Measurements from ENCODE around the gene DHX15.

The DHX15 gene

GRCh38 chr4:24622146-24622834 lies 37.9 kb upstream of the DHX15 start:
- Histone ChIP-seq H3K4me2 (ENCODE audit: low read length) (no peak overlapping the region), H3K4ac (ENCODE audit: low read depth, low read length) (no peak overlapping the region), H3K4me3 (ENCODE audit: low read length) (no peak overlapping the region), H4K5ac (ENCODE audit: low read length) (no peak overlapping the region), H3K79me2 (ENCODE audit: control insufficient read depth, insufficient read depth, low read length) (no peaks in the 10 kb centered on the region), H2BK120ac (ENCODE audit: low read depth, low read length) (no peak overlapping the region), H3K56ac (ENCODE audit: low read length) (no peak overlapping the region), H4K8ac (ENCODE audit: low read depth, low read length) (no peak overlapping the region), H3K36me3 (ENCODE audit: control insufficient read depth, insufficient read depth, low read length) (no peaks in the 10 kb centered on the region), H3K23ac (ENCODE audit: low read length) (no peak overlapping the region), H3K27me3 (ENCODE audit: insufficient read depth, low read length, poor library complexity) (no peaks in the 10 kb centered on the region), H3K4me1 (ENCODE audit: control insufficient read depth, low read depth, low read length) (no peaks in the 10 kb centered on the region), H3K79me1 (ENCODE audit: low read length) (no peaks in the 10 kb centered on the region), H3K9ac (ENCODE audit: low read length) (no peak overlapping the region), H2BK5ac (ENCODE audit: low read length) (no peak overlapping the region), H2AK5ac (ENCODE audit: low read length) (no peak overlapping the region), H3K18ac (ENCODE audit: low read length) (no peak overlapping the region), H3K27ac (ENCODE audit: low read depth, low read length) (no peak overlapping the region), H2BK15ac (replicated peaks; ENCODE audit: low read depth) (no peak overlapping the region)
- no peak for DNase-seq
- no CpG with 5 or more reads among the region's 3 CpGs for WGBS (ENCODE audit: extremely low coverage, insufficient coverage, low lambda C conversion rate)

GRCh38 chr4:24615977-24616376 lies 31.6 kb upstream of the DHX15 start:
- Histone ChIP-seq H3K79me2 (ENCODE audit: control insufficient read depth, insufficient read depth, low read length) (no peaks in the 10 kb centered on the region), H2BK15ac (replicated peaks; ENCODE audit: low read depth) (no peak overlapping the region), H2BK5ac (ENCODE audit: low read length) (no peak overlapping the region), H3K36me3 (ENCODE audit: control insufficient read depth, insufficient read depth, low read length) (no peaks in the 10 kb centered on the region), H3K4me1 (ENCODE audit: control insufficient read depth, low read depth, low read length) (no peaks in the 10 kb centered on the region), H3K4me2 (ENCODE audit: low read length) (no peak overlapping the region), H4K5ac (ENCODE audit: low read length) (no peak overlapping the region), H2AK5ac (ENCODE audit: low read length) (no peak overlapping the region), H2BK120ac (ENCODE audit: low read depth, low read length) (no peak overlapping the region), H3K9ac (ENCODE audit: low read length) (no peak overlapping the region), H3K18ac (ENCODE audit: low read length) (no peak overlapping the region), H3K56ac (ENCODE audit: low read length) (no peak overlapping the region), H3K27ac (ENCODE audit: low read depth, low read length) (no peak overlapping the region), H3K23ac (ENCODE audit: low read length) (no peak overlapping the region), H3K4me3 (ENCODE audit: low read length) (no peak overlapping the region), H3K79me1 (ENCODE audit: low read length) (no peaks in the 10 kb centered on the region), H3K4ac (ENCODE audit: low read depth, low read length) (no peak overlapping the region), H4K8ac (ENCODE audit: low read depth, low read length) (no peak overlapping the region), H3K27me3 (ENCODE audit: insufficient read depth, low read length, poor library complexity) (no peaks in the 10 kb centered on the region)
- WGBS (ENCODE audit: extremely low coverage, insufficient coverage, low lambda C conversion rate): no CpG with 5 or more reads among the region's 2 CpGs
- DNase-seq: no peak

- Histone ChIP-seq H3K79me2 (ENCODE audit: control insufficient read depth, insufficient read depth, low read length) (no peaks in the 10 kb centered on the region), H3K27ac (ENCODE audit: low read depth, low read length) (no peak overlapping the region), H3K18ac (ENCODE audit: low read length) (no peak overlapping the region), H2BK120ac (ENCODE audit: low read depth, low read length) (no peak overlapping the region), H3K27me3 (ENCODE audit: insufficient read depth, low read length, poor library complexity) (no peaks in the 10 kb centered on the region), H3K56ac (ENCODE audit: low read length) (no peak overlapping the region), H3K36me3 (ENCODE audit: control insufficient read depth, insufficient read depth, low read length) (no peaks in the 10 kb centered on the region), H3K4me3 (ENCODE audit: low read length) (no peak overlapping the region), H2BK5ac (ENCODE audit: low read length) (no peak overlapping the region), H3K4me1 (ENCODE audit: control insufficient read depth, low read depth, low read length) (no peaks in the 10 kb centered on the region), H3K4me2 (ENCODE audit: low read length) (no peak overlapping the region), H4K8ac (ENCODE audit: low read depth, low read length) (no peak overlapping the region), H2AK5ac (ENCODE audit: low read length) (no peak overlapping the region), H4K5ac (ENCODE audit: low read length) (no peak overlapping the region), H2BK15ac (replicated peaks; ENCODE audit: low read depth) (no peak overlapping the region), H3K4ac (ENCODE audit: low read depth, low read length) (no peak overlapping the region), H3K79me1 (ENCODE audit: low read length) (no peaks in the 10 kb centered on the region), H3K9ac (ENCODE audit: low read length) (no peak overlapping the region), H3K23ac (ENCODE audit: low read length) (no peak overlapping the region)
- no CpG with 5 or more reads among the region's 3 CpGs for WGBS (ENCODE audit: extremely low coverage, insufficient coverage, low lambda C conversion rate)
- DNase-seq: no peak
Observed at GRCh38 chr4:24614881-24615280, 30.5 kb upstream of the DHX15 start.

GRCh38 chr4:24613502-24613901 lies 29.1 kb upstream of the DHX15 start:
- Histone ChIP-seq H3K27ac (ENCODE audit: low read depth, low read length) (no peak overlapping the region), H2BK15ac (replicated peaks; ENCODE audit: low read depth) (no peak overlapping the region), H2BK5ac (ENCODE audit: low read length) (no peak overlapping the region), H3K56ac (ENCODE audit: low read length) (no peak overlapping the region), H2AK5ac (ENCODE audit: low read length) (no peak overlapping the region), H3K79me2 (ENCODE audit: control insufficient read depth, insufficient read depth, low read length) (no peaks in the 10 kb centered on the region), H3K4me1 (ENCODE audit: control insufficient read depth, low read depth, low read length) (no peaks in the 10 kb centered on the region), H3K4me3 (ENCODE audit: low read length) (no peak overlapping the region), H3K79me1 (ENCODE audit: low read length) (no peaks in the 10 kb centered on the region), H3K18ac (ENCODE audit: low read length) (no peak overlapping the region), H3K36me3 (ENCODE audit: control insufficient read depth, insufficient read depth, low read length) (no peaks in the 10 kb centered on the region), H3K27me3 (ENCODE audit: insufficient read depth, low read length, poor library complexity) (no peaks in the 10 kb centered on the region), H2BK120ac (ENCODE audit: low read depth, low read length) (no peak overlapping the region), H3K9ac (ENCODE audit: low read length) (no peak overlapping the region), H4K5ac (ENCODE audit: low read length) (no peak overlapping the region), H3K4ac (ENCODE audit: low read depth, low read length) (no peak overlapping the region), H4K8ac (ENCODE audit: low read depth, low read length) (no peak overlapping the region), H3K23ac (ENCODE audit: low read length) (no peak overlapping the region), H3K4me2 (ENCODE audit: low read length) (no peak overlapping the region)
- DNase-seq: no peak
- WGBS (ENCODE audit: extremely low coverage, insufficient coverage, low lambda C conversion rate): 100% methylated on average over 1 of the region's 3 CpGs

GRCh38 chr4:24611575-24611974 lies 27.2 kb upstream of the DHX15 start:
- Histone ChIP-seq H3K36me3 (ENCODE audit: control insufficient read depth, insufficient read depth, low read length) (no peaks in the 10 kb centered on the region), H2BK120ac (ENCODE audit: low read depth, low read length) (no peak overlapping the region), H4K5ac (ENCODE audit: low read length) (no peak overlapping the region), H2AK5ac (ENCODE audit: low read length) (no peak overlapping the region), H3K4ac (ENCODE audit: low read depth, low read length) (no peak overlapping the region), H3K4me1 (ENCODE audit: control insufficient read depth, low read depth, low read length) (no peaks in the 10 kb centered on the region), H2BK15ac (replicated peaks; ENCODE audit: low read depth) (no peak overlapping the region), H3K23ac (ENCODE audit: low read length) (no peak overlapping the region), H3K4me2 (ENCODE audit: low read length) (no peak overlapping the region), H3K27me3 (ENCODE audit: insufficient read depth, low read length, poor library complexity) (no peaks in the 10 kb centered on the region), H3K4me3 (ENCODE audit: low read length) (no peak overlapping the region), H3K79me2 (ENCODE audit: control insufficient read depth, insufficient read depth, low read length) (no peaks in the 10 kb centered on the region), H3K18ac (ENCODE audit: low read length) (no peak overlapping the region), H3K9ac (ENCODE audit: low read length) (no peak overlapping the region), H3K27ac (ENCODE audit: low read depth, low read length) (no peak overlapping the region), H2BK5ac (ENCODE audit: low read length) (no peak overlapping the region), H4K8ac (ENCODE audit: low read depth, low read length) (no peak overlapping the region), H3K79me1 (ENCODE audit: low read length) (no peaks in the 10 kb centered on the region), H3K56ac (ENCODE audit: low read length) (no peak overlapping the region)
- DNase-seq: no peak
- WGBS (ENCODE audit: extremely low coverage, insufficient coverage, low lambda C conversion rate): no CpG with 5 or more reads among the region's 11 CpGs

- H3K23ac ChIP-seq (ENCODE audit: low read length): no peak overlapping the region
- no peak overlapping the region for H3K9ac ChIP-seq (ENCODE audit: low read length)
- no peaks in the 10 kb centered on the region for H3K27me3 ChIP-seq (ENCODE audit: insufficient read depth, low read length, poor library complexity)
- H3K4me1 ChIP-seq (ENCODE audit: control insufficient read depth, low read depth, low read length): no peaks in the 10 kb centered on the region
- H2BK15ac ChIP-seq (replicated peaks; ENCODE audit: low read depth): no peak overlapping the region
- H4K5ac ChIP-seq (ENCODE audit: low read length): no peak overlapping the region
- no peak overlapping the region for H2AK5ac ChIP-seq (ENCODE audit: low read length)
- no peak overlapping the region for H3K4me3 ChIP-seq (ENCODE audit: low read length)
- H3K4me2 ChIP-seq (ENCODE audit: low read length): no peak overlapping the region
- H3K4ac ChIP-seq (ENCODE audit: low read depth, low read length): no peak overlapping the region
- H2BK120ac ChIP-seq (ENCODE audit: low read depth, low read length): no peak overlapping the region
- H3K18ac ChIP-seq (ENCODE audit: low read length): no peak overlapping the region
- H2BK5ac ChIP-seq (ENCODE audit: low read length): no peak overlapping the region
- H3K79me2 ChIP-seq (ENCODE audit: control insufficient read depth, insufficient read depth, low read length): no peaks in the 10 kb centered on the region
- H3K56ac ChIP-seq (ENCODE audit: low read length): no peak overlapping the region
- H4K8ac ChIP-seq (ENCODE audit: low read depth, low read length): no peak overlapping the region
- no peaks in the 10 kb centered on the region for H3K79me1 ChIP-seq (ENCODE audit: low read length)
- H3K27ac ChIP-seq (ENCODE audit: low read depth, low read length): no peak overlapping the region
- no peak for DNase-seq
- H3K36me3 ChIP-seq (ENCODE audit: control insufficient read depth, insufficient read depth, low read length): no peaks in the 10 kb centered on the region
Observed at GRCh38 chr4:24607334-24607733, 23.0 kb upstream of the DHX15 start.

Measured in mesendoderm (in vitro differentiated cells).